K562 (cell line): ENCODE results near the gene FAM219B. TPM values are rescaled to one million over a fixed set of nuclear protein-coding genes. Genes with fewer than 3 reads are reported as not detected.

Experiments used
- ATAC-seq: fragments of 200-7000 bp; cut with Tn5 transposase; 3 replicates; pipeline ENCODE4 v1.9.1; 2020; ENCODE audit warnings: moderate library complexity
- BruUV-seq: library from RNA; stranded (reverse); fragments of 400-500 nt; replicated peaks from 2 replicates; lab custom pipeline; 2021; lab: Mats Ljungman, UMichigan
- CTCF ChIA-PET: fragments of 300-600 bp; formaldehyde crosslinking; extraction: SDS; loops from one replicate; lab custom pipeline; 2021; ENCODE audit warnings: low intra/inter-chr PET ratio; lab: Yijun Ruan, JAX
- POLR2A ChIA-PET: fragments of 300-600, 350-650 bp; sonication (Branson Sonifier 250); formaldehyde crosslinking; extraction: SDS; loops from one replicate; lab custom pipeline; 2021; ENCODE audit warnings: antibody characterized with exemption, inconsistent platforms; lab: Yijun Ruan, JAX
- DNase-seq, 4 experiments: peaks; one replicate each; pipeline versions ENCODE4 v3.0.0 to v3.0.0-alpha.2; 2011 to 2018; ENCODE audit warnings: low spot score in 3 of 4, mixed read lengths in 3 of 4; ENCODE audit errors: extremely low read depth in 1 of 4
- FAIRE-seq: peaks from 2 replicates; lab custom pipeline; 2011; peaks lifted over from hg19 to GRCh38; lab: Jason Lieb, UNC
- H2AFZ ChIP-seq: 2 replicates; pipeline ENCODE4 v1.6.0; 2011; ENCODE audit warnings: low read depth, low read length, control low read depth, inconsistent platforms
- H3K27ac ChIP-seq: fragments of 200-600 bp; 3 replicates; pipeline ENCODE4 v1.8.0; 2011; ENCODE audit warnings: low read depth, mild to moderate bottlenecking, control low read depth, inconsistent platforms, low read length, moderate library complexity, mixed read lengths; ENCODE audit errors: extremely low read depth
- H3K27me3 ChIP-seq, 2 experiments: fragments of 300-600 bp in 1 of 2; 2 replicates in 1 of 2; 3 replicates in 1 of 2; pipeline versions ENCODE4 v1.6.0 to v1.8.0; 2011; ENCODE audit warnings: inconsistent platforms in 2 of 2, low read length in 2 of 2, mild to moderate bottlenecking in 1 of 2, mixed read lengths in 1 of 2, moderate library complexity in 1 of 2; ENCODE audit not compliant: control insufficient read depth in 2 of 2, insufficient read depth in 2 of 2
- H3K36me3 ChIP-seq: fragments of 300-600 bp; 3 replicates; pipeline ENCODE4 v1.8.0; 2011; ENCODE audit warnings: mild to moderate bottlenecking, low read length, inconsistent platforms; ENCODE audit not compliant: control insufficient read depth, insufficient read depth
- H3K4me1 ChIP-seq, 2 experiments: fragments of 200-600 bp in 1 of 2; replicated peaks in 1 of 2; 2 replicates in 1 of 2; 3 replicates in 1 of 2; pipeline versions ENCODE4 v1.5.1 to v1.8.0; 2011; ENCODE audit warnings: inconsistent platforms in 2 of 2, low read length in 2 of 2, mild to moderate bottlenecking in 1 of 2, mixed read lengths in 1 of 2, moderate library complexity in 1 of 2; ENCODE audit not compliant: control insufficient read depth in 2 of 2, insufficient read depth in 2 of 2
- H3K4me2 ChIP-seq: 2 replicates; pipeline ENCODE4 v1.6.1; 2011; ENCODE audit warnings: low read length, control low read depth, inconsistent platforms, mixed read lengths; ENCODE audit not compliant: insufficient read depth
- H3K4me3 ChIP-seq: fragments of 200-600 bp; sonication (generic), shearing (Covaris generic); 2 replicates; pipeline ENCODE4 v1.5.1; 2016; ENCODE audit warnings: control low read depth, inconsistent platforms
- H3K79me2 ChIP-seq: fragments of 200-600 bp; 3 replicates; pipeline ENCODE4 v1.8.0; 2011; ENCODE audit warnings: low read length, inconsistent platforms; ENCODE audit not compliant: control insufficient read depth, insufficient read depth
- H3K9ac ChIP-seq, 2 experiments: 2 replicates each; pipeline versions ENCODE4 v1.6.0 to v1.6.1; 2011; ENCODE audit warnings: low read depth in 2 of 2, low read length in 2 of 2, control low read depth in 1 of 2, inconsistent platforms in 1 of 2, mild to moderate bottlenecking in 1 of 2, mixed read lengths in 1 of 2; ENCODE audit not compliant: insufficient read depth in 1 of 2
- H3K9me1 ChIP-seq: one replicate; pipeline ENCODE4 v1.6.0; 2011; ENCODE audit warnings: inconsistent platforms, mild to moderate bottlenecking, low read length, moderate library complexity; ENCODE audit not compliant: control insufficient read depth, insufficient read depth
- H3K9me3 ChIP-seq: replicated peaks from 2 replicates; pipeline ENCODE4 v1.5.1; 2011; ENCODE audit warnings: low read depth, low read length, inconsistent platforms; ENCODE audit not compliant: control insufficient read depth, insufficient read depth
- H4K20me1 ChIP-seq: replicated peaks from 2 replicates; pipeline ENCODE4 v1.6.1; 2011; ENCODE audit warnings: low read length, inconsistent platforms, mixed read lengths; ENCODE audit not compliant: control insufficient read depth, insufficient read depth
- CLOCK ChIP-seq: fragments of 250-450 bp; sonication (Bioruptor Pico); IDR thresholded peaks from 2 replicates; pipeline ENCODE4 v1.4.0; 2020; ENCODE audit warnings: mild to moderate bottlenecking, moderate library complexity, borderline replicate concordance
- DACH1 ChIP-seq: fragments of 450-650 bp; IDR thresholded peaks from 2 replicates; pipeline ENCODE4 v1.6.1; 2018; ENCODE audit not compliant: partially characterized antibody
- E2F3 ChIP-seq: fragments of 250-450 bp; sonication (Bioruptor Pico); IDR thresholded peaks from 2 replicates; pipeline ENCODE4 v1.4.0; 2020; ENCODE audit warnings: mild to moderate bottlenecking
- FOXM1 ChIP-seq, 2 experiments: fragments of 450-650 bp in 1 of 2; sonication (generic) in 1 of 2; formaldehyde crosslinking in 1 of 2; IDR thresholded peaks; 2 replicates each; pipeline versions ENCODE4 v1.6.1 to v1.9.0; 2017 to 2022; ENCODE audit warnings: low read depth in 2 of 2, mild to moderate bottlenecking in 2 of 2, missing genetic modification reagents in 1 of 2, moderate library complexity in 1 of 2
- MITF ChIP-seq: IDR thresholded peaks from 2 replicates; pipeline ENCODE4 v1.6.1; 2014; ENCODE audit warnings: antibody characterized with exemption
- RBFOX2 ChIP-seq: fragments of 200-400 bp; formaldehyde crosslinking; IDR thresholded peaks from 2 replicates; pipeline ENCODE4 v1.6.1; 2017; ENCODE audit warnings: low read depth, mild to moderate bottlenecking, low read length, moderate library complexity
- RBM25 ChIP-seq: fragments of 200-400 bp; formaldehyde crosslinking; IDR thresholded peaks from 2 replicates; pipeline ENCODE4 v1.6.1; 2018; ENCODE audit warnings: low read length, low read depth, moderate library complexity; ENCODE audit not compliant: severe bottlenecking
- TAF7 ChIP-seq: fragments of 450-650 bp; IDR thresholded peaks from 2 replicates; pipeline ENCODE4 v1.6.1; 2016; ENCODE audit warnings: missing genetic modification characterization, missing compliant biosample characterization
- ZBTB7A ChIP-seq: IDR thresholded peaks from 2 replicates; pipeline ENCODE4 v1.6.1; 2011; ENCODE audit warnings: low read depth, mild to moderate bottlenecking, low read length, moderate library complexity, borderline replicate concordance; ENCODE audit not compliant: control insufficient read depth
- ZNF146 ChIP-seq: IDR thresholded peaks from one replicate; pipeline ENCODE4 v1.6.1; 2018; ENCODE audit warnings: missing compliant biosample characterization; ENCODE audit not compliant: unreplicated experiment
- ZNF75A ChIP-seq: fragments of 450-650 bp; formaldehyde crosslinking; IDR thresholded peaks from 2 replicates; pipeline ENCODE4 v1.4.0; 2020; ENCODE audit warnings: mild to moderate bottlenecking
- ZNF79 ChIP-seq: fragments of 250-450 bp; sonication (Bioruptor Pico); IDR thresholded peaks from 2 replicates; pipeline ENCODE4 v1.4.0; 2020; ENCODE audit warnings: low read depth, mild to moderate bottlenecking, moderate library complexity
- WGBS: fragments of 100-300 bp; shearing (Covaris generic); methylation state at CpG from one replicate; pipeline ENCODE4 v1.1.6; 2016; ENCODE audit warnings: low coverage, mixed read lengths; ENCODE audit not compliant: insufficient coverage; ENCODE audit errors: missing lambda C conversion rate; 5-methylcytosine and 5-hydroxymethylcytosine counted together
- in situ Hi-C: fragments of 300-500 bp; cut with MboI; formaldehyde crosslinking; loops from 4 replicates; pipeline ENCODE4 v1.15.0; 2018; ENCODE audit warnings: inconsistent platforms, mixed read lengths
- intact Hi-C: fragments of 100-400 bp; cut with micrococcal nuclease; formaldehyde crosslinking; loops from 2 replicates; pipeline ENCODE4 v1.14.2; 2022
- polyA plus RNA-seq, 8 experiments: library from polyadenylated mRNA; depleted of rRNA in 4 of 8; stranded (reverse) in 5 of 8; unstranded in 3 of 8; fragments of >200 nt; fragmentation: Nextera tagmentation in 2 of 8; fragmentation: Illumina TruSeq in 1 of 8; extraction: Ambion mirVana in 2 of 8; extraction: Trizol in 1 of 8; gene quantifications; 2 replicates each; pipeline versions ENCODE4 v1.2.1 to v1.2.3, GENCODE V29; 2011 to 2014; ENCODE audit warnings: inconsistent platforms in 1 of 8, missing spikeins in 1 of 8
- total RNA-seq, 7 experiments: library from RNA; depleted of rRNA in 6 of 7; stranded (reverse); fragments of >200 nt in 6 of 7; fragmentation: Illumina TruSeq in 2 of 7; extraction: Trizol in 2 of 7; gene quantifications; 2 replicates each; pipeline versions ENCODE4 v1.2.1 to v1.2.3, GENCODE V29; 2011 to 2021; ENCODE audit warnings: low replicate concordance in 1 of 7

The FAM219B gene
- total and polyA plus RNA-seq, 9 of the 15 experiments (the other 6 are each of a cell fraction or from before 2014, with no cell fraction given): 6.8 to 50.4 (median 29.4) TPM

GRCh38 chr15:74856537-74856936 is 50.1 kb downstream of the FAM219B start:
- WGBS: 78% methylated on average over 1 of the region's 1 CpG
- Histone ChIP-seq H3K9ac (no peak overlapping the region), H3K4me3 (no peak overlapping the region), H3K79me2 (peaks cover 13% of the 10 kb centered on the region; the same call in 1 of the 3 replicates), H3K27ac (no peak overlapping the region), H3K4me2 (no peak overlapping the region), H3K4me1 (peaks cover 8 to 9% of the 10 kb centered on the region in 2 experiments; a peak in 4 of 5 replicates), H3K9me1 (no peaks in the 10 kb centered on the region), H3K36me3 (peaks cover 39% of the 10 kb centered on the region), H2AFZ (no peak overlapping the region), H3K9me3 (no peaks in the 10 kb centered on the region), H4K20me1 (peaks cover 13% of the 10 kb centered on the region), H3K27me3 (no peaks in the 10 kb centered on the region)
- FAIRE-seq (no peak), ATAC-seq (no peak), DNase-seq (no peak)
- POLR2A ChIA-PET: interaction anchor here (0.6 to 1.5 kb wide), 4 partner anchors 12 to 50 kb away, joined by 3 to 4 read pairs (median 3); partner anchors contain the start of gene FAM219B
- TF ChIP-seq ZNF146: no peak
- TF ChIP-seq ZBTB7A: no peak
- no peak for TF ChIP-seq TAF7 (tag)
- intact Hi-C loops (no loop called here), in situ Hi-C loops (no loop called here)
- CTCF ChIA-PET: no interaction called here
- no TSS peak for BruUV-seq

- FAIRE-seq (no peak), DNase-seq (no peak), ATAC-seq (no peak)
- intact Hi-C loops: no loop called here
- H3K36me3 ChIP-seq: peaks cover 46% of the 10 kb centered on the region
- H3K9me1 ChIP-seq: no peaks in the 10 kb centered on the region
- no TSS peak for BruUV-seq
- H3K79me2 ChIP-seq: peaks cover 9% of the 10 kb centered on the region; the same call in 1 of the 3 replicates
- peaks cover 8 to 9% of the 10 kb centered on the region in 2 experiments; a peak in 4 of 5 replicates for H3K4me1 ChIP-seq
- H3K27me3 ChIP-seq: no peaks in the 10 kb centered on the region
- no peak overlapping the region for H3K4me2 ChIP-seq
- no peak overlapping the region for H3K9ac ChIP-seq
- in situ Hi-C loops: no loop called here
- H3K4me3 ChIP-seq: no peak overlapping the region
- 100% methylated on average over 1 of the region's 2 CpGs for WGBS
- CTCF ChIA-PET: no interaction called here
- H3K27ac ChIP-seq: no peak overlapping the region
- H4K20me1 ChIP-seq: peaks cover 13% of the 10 kb centered on the region
- H2AFZ ChIP-seq: no peak overlapping the region
- POLR2A ChIA-PET: interaction anchor here (0.6 to 1.8 kb wide), 5 partner anchors 8 to 50 kb away, joined by 3 to 6 read pairs (median 4); partner anchors contain the start of gene FAM219B
- H3K9me3 ChIP-seq: no peaks in the 10 kb centered on the region
- no peak for TF ChIP-seq CLOCK
- TF ChIP-seq ZNF79 (CRISPR knock-in tag): no peak
- no peak for TF ChIP-seq ZNF75A (CRISPR knock-in tag)
- no peak for TF ChIP-seq DACH1
- no peak for TF ChIP-seq MITF
- no peak for TF ChIP-seq RBFOX2
- TF ChIP-seq RBM25: no peak
- TF ChIP-seq FOXM1 (IDR thresholded peaks at IDR 0.05; ENCODE audit: low read depth): no peak
- TF ChIP-seq FOXM1 (CRISPR knock-in tag; IDR thresholded peaks at IDR 0.05; ENCODE audit: low read depth): no peak
- TF ChIP-seq E2F3 (CRISPR knock-in tag): no peak
Measured at GRCh38 chr15:74855857-74856256, 50.8 kb downstream of the FAM219B start.
